ENCODE data around the gene MYB.

GRCh38 chr6:135243871-135244796 is 63.0 kb downstream of the MYB start:
- TF ChIP-seq EZH2phosphoT487 (IDR thresholded peaks at IDR 0.05; ENCODE audit: insufficient read depth, low read depth): no peak
- no peak for TF ChIP-seq EZH2 (IDR thresholded peaks at IDR 0.05; ENCODE audit: insufficient read depth, poor library complexity, severe bottlenecking)

All from GM23248 (cell line).